DND-41 (cell line): ENCODE data around the gene MON1B.
A peak's percentile ranks its signal among the peaks of the same experiment; 100 is the strongest.

Experiments used
- ATAC-seq: fragments of 200-7000 bp; cut with Tn5 transposase; 3 replicates; pipeline ENCODE4 v1.9.1; 2021; ENCODE audit warnings: low read depth; ENCODE audit not compliant: insufficient read depth
- DNase-seq: peaks from one replicate; pipeline ENCODE4 v3.0.0-alpha.2; 2020
- H2AFZ ChIP-seq: 2 replicates; pipeline ENCODE4 v1.6.0; 2012; ENCODE audit warnings: low read depth, low read length
- H3K27ac ChIP-seq: 2 replicates; pipeline ENCODE4 v1.5.1; 2012; ENCODE audit warnings: low read length, inconsistent platforms
- H3K27me3 ChIP-seq: fragments of 200-600 bp; sonication (generic); 2 replicates; pipeline ENCODE4 v1.6.0; 2012; ENCODE audit warnings: low read length, mild to moderate bottlenecking, inconsistent platforms; ENCODE audit not compliant: insufficient read depth, poor library complexity
- H3K36me3 ChIP-seq: 2 replicates; pipeline ENCODE4 v1.5.1; 2012; ENCODE audit warnings: low read length, inconsistent platforms; ENCODE audit not compliant: insufficient read depth
- H3K4me1 ChIP-seq: 2 replicates; pipeline ENCODE4 v1.5.1; 2012; ENCODE audit warnings: mild to moderate bottlenecking, low read length; ENCODE audit not compliant: insufficient read depth
- H3K4me2 ChIP-seq: 2 replicates; pipeline ENCODE4 v1.6.0; 2012; ENCODE audit warnings: mild to moderate bottlenecking, moderate library complexity, low read length, inconsistent platforms; ENCODE audit not compliant: insufficient read depth
- H3K4me3 ChIP-seq, 2 experiments: fragments of 200-600 bp in 1 of 2; shearing (Covaris generic) in 1 of 2; 2 replicates each; pipeline ENCODE4 v1.5.1; 2012 to 2016; ENCODE audit warnings: inconsistent platforms in 2 of 2, low read length in 2 of 2, mild to moderate bottlenecking in 2 of 2, low read depth in 1 of 2, moderate library complexity in 1 of 2
- H3K79me2 ChIP-seq: 2 replicates; pipeline ENCODE4 v1.6.0; 2012; ENCODE audit warnings: low read length, inconsistent platforms; ENCODE audit not compliant: insufficient read depth
- H3K9ac ChIP-seq: 2 replicates; pipeline ENCODE4 v1.6.0; 2012; ENCODE audit warnings: low read depth, mild to moderate bottlenecking, inconsistent platforms, low read length, moderate library complexity
- H3K9me3 ChIP-seq: 2 replicates; pipeline ENCODE4 v1.5.1; 2012; ENCODE audit warnings: low read length, moderate library complexity, mild to moderate bottlenecking, inconsistent platforms; ENCODE audit not compliant: insufficient read depth, severe bottlenecking
- H4K20me1 ChIP-seq: 2 replicates; pipeline ENCODE4 v1.6.0; 2012; ENCODE audit warnings: low read length; ENCODE audit not compliant: insufficient read depth
- CTCF ChIP-seq: IDR thresholded peaks from 2 replicates; pipeline ENCODE4 v1.5.1; 2012; ENCODE audit warnings: borderline replicate concordance, low read length, moderate library complexity, mild to moderate bottlenecking; ENCODE audit not compliant: poor library complexity, severe bottlenecking; ENCODE audit errors: extremely low read depth
- EZH2 ChIP-seq: IDR thresholded peaks from 3 replicates; pipeline ENCODE4 v1.6.1; 2012; ENCODE audit warnings: borderline replicate concordance, low read depth, mild to moderate bottlenecking, moderate library complexity, low read length, inconsistent platforms; ENCODE audit not compliant: severe bottlenecking

The MON1B gene

GRCh38 chr16:77166726-77167125, 24.3 kb upstream of the MON1B start:
- Histone ChIP-seq H3K4me3 (no peak overlapping the region), H3K27me3 (no peaks in the 10 kb centered on the region), H3K27ac (no peak overlapping the region), H4K20me1 (no peaks in the 10 kb centered on the region), H2AFZ (no peak overlapping the region), H3K9ac (no peak overlapping the region), H3K4me2 (no peak overlapping the region), H3K36me3 (no peaks in the 10 kb centered on the region), H3K79me2 (no peaks in the 10 kb centered on the region), H3K4me1 (no peaks in the 10 kb centered on the region), H3K9me3 (no peaks in the 10 kb centered on the region)
- no peak for TF ChIP-seq EZH2
- no peak for TF ChIP-seq CTCF
- no peak for DNase-seq
- no peak for ATAC-seq

GRCh38 chr16:77168901-77169300, 22.1 kb upstream of the MON1B start:
- TF ChIP-seq EZH2: no peak
- TF ChIP-seq CTCF: no peak
- H3K9me3 ChIP-seq: no peaks in the 10 kb centered on the region

GRCh38 chr16:77169650-77170236, 21.2 kb upstream of the MON1B start:
- Histone ChIP-seq H3K79me2 (no peaks in the 10 kb centered on the region), H2AFZ (no peak overlapping the region), H3K4me3 (no peak overlapping the region), H3K9me3 (no peaks in the 10 kb centered on the region), H3K36me3 (no peaks in the 10 kb centered on the region), H3K9ac (no peak overlapping the region), H4K20me1 (no peaks in the 10 kb centered on the region), H3K4me2 (no peak overlapping the region), H3K27me3 (no peaks in the 10 kb centered on the region), H3K27ac (no peak overlapping the region), H3K4me1 (no peaks in the 10 kb centered on the region)
- ATAC-seq: peak; percentile 67; the same call in 2 of the 3 replicates
- peak; percentile 47 for DNase-seq
- TF ChIP-seq CTCF (peak; percentile 69), EZH2 (no peak)

More at GRCh38 chr16:77168901-77169300, 22.1 kb upstream of the MON1B start:
- H3K79me2 ChIP-seq: no peaks in the 10 kb centered on the region
- no peak overlapping the region for H3K9ac ChIP-seq
- no peak for DNase-seq
- H3K4me1 ChIP-seq: no peaks in the 10 kb centered on the region
- H3K36me3 ChIP-seq: no peaks in the 10 kb centered on the region
- no peak overlapping the region for H3K4me3 ChIP-seq
- H3K4me2 ChIP-seq: no peak overlapping the region
- ATAC-seq: no peak
- H2AFZ ChIP-seq: no peak overlapping the region
- H4K20me1 ChIP-seq: no peaks in the 10 kb centered on the region
- H3K27ac ChIP-seq: no peak overlapping the region
- H3K27me3 ChIP-seq: no peaks in the 10 kb centered on the region

- DNase-seq (no peak), ATAC-seq (no peak)
- H3K4me2 ChIP-seq: no peak overlapping the region
- TF ChIP-seq EZH2 (no peak), CTCF (no peak)
- no peaks in the 10 kb centered on the region for H3K27me3 ChIP-seq
- H4K20me1 ChIP-seq: no peaks in the 10 kb centered on the region
- H3K9ac ChIP-seq: no peak overlapping the region
- no peaks in the 10 kb centered on the region for H3K79me2 ChIP-seq
- H3K36me3 ChIP-seq: no peaks in the 10 kb centered on the region
- H3K4me1 ChIP-seq: no peaks in the 10 kb centered on the region
- no peak overlapping the region for H3K27ac ChIP-seq
- no peaks in the 10 kb centered on the region for H3K9me3 ChIP-seq
- no peak overlapping the region for H3K4me3 ChIP-seq
- no peak overlapping the region for H2AFZ ChIP-seq
Measured at GRCh38 chr16:77170805-77171204, 20.2 kb upstream of the MON1B start.
